GM12878 (cell line): ENCODE results near the gene CYP2A6. TPM values are rescaled to one million over a fixed set of nuclear protein-coding genes. Genes with fewer than 3 reads are reported as not detected.

ENCODE experiments used
- ATAC-seq: fragments of 200-7000 bp; cut with Tn5 transposase; 3 replicates; pipeline ENCODE4 v1.9.1; 2020; ENCODE audit warnings: mild to moderate bottlenecking, moderate library complexity
- BruUV-seq: library from RNA; stranded (reverse); fragments of 400-500 nt; replicated peaks from 2 replicates; lab custom pipeline; 2021; lab: Mats Ljungman, UMichigan
- CTCF ChIA-PET: fragments of 300-600 bp; sonication (Branson Sonifier 250); formaldehyde crosslinking; extraction: SDS; loops from one replicate; lab custom pipeline; 2021; ENCODE audit warnings: inconsistent platforms; lab: Yijun Ruan, JAX
- POLR2A ChIA-PET: fragments of 350-600 bp; formaldehyde crosslinking; extraction: SDS; loops from one replicate; lab custom pipeline; 2021; ENCODE audit warnings: inconsistent platforms; lab: Charles Lee
- RAD21 ChIA-PET: fragments of 300-600 bp; sonication (Branson Sonifier 250); formaldehyde crosslinking; loops from one replicate; lab custom pipeline; 2023; ENCODE audit warnings: antibody characterized with exemption; ENCODE audit not compliant: unreplicated experiment; lab: Charles Lee
- SMC1A ChIA-PET: fragments of 300-600 bp; sonication (Branson Sonifier 250); formaldehyde crosslinking; loops from one replicate; lab custom pipeline; 2023; ENCODE audit not compliant: unreplicated experiment, uncharacterized antibody; lab: Charles Lee
- DNase-seq: peaks from one replicate; pipeline ENCODE4 v3.0.0-alpha.2; 2011; ENCODE audit warnings: low read depth, low spot score
- FAIRE-seq: peaks from 3 replicates; lab custom pipeline; 2011; peaks lifted over from hg19 to GRCh38; lab: Jason Lieb, UNC
- H2AFZ ChIP-seq: 2 replicates; pipeline ENCODE4 v1.6.0; 2011; ENCODE audit warnings: low read depth, low read length, control low read depth; ENCODE audit not compliant: control insufficient read depth
- H3K27ac ChIP-seq: 2 replicates; pipeline ENCODE4 v1.5.1; 2011; ENCODE audit warnings: control low read depth; ENCODE audit not compliant: control insufficient read depth, insufficient read depth
- H3K27me3 ChIP-seq, 2 experiments: replicated peaks in 1 of 2; 2 replicates each; pipeline versions ENCODE4 v1.6.0 to v1.6.1; 2011; ENCODE audit warnings: low read length in 1 of 2; ENCODE audit not compliant: control insufficient read depth in 2 of 2, insufficient read depth in 2 of 2
- H3K36me3 ChIP-seq, 2 experiments: 2 replicates each; pipeline ENCODE4 v1.5.1; 2011; ENCODE audit warnings: low read length in 1 of 2; ENCODE audit not compliant: control insufficient read depth in 2 of 2, insufficient read depth in 2 of 2
- H3K4me1 ChIP-seq: 2 replicates; pipeline ENCODE4 v1.6.1; 2011; ENCODE audit warnings: mild to moderate bottlenecking, low read length, moderate library complexity, mixed read lengths; ENCODE audit not compliant: control insufficient read depth, insufficient read depth
- H3K4me2 ChIP-seq: 2 replicates; pipeline ENCODE4 v1.6.0; 2011; ENCODE audit warnings: control low read depth; ENCODE audit not compliant: control insufficient read depth, insufficient read depth
- H3K4me3 ChIP-seq: fragments of 200-600 bp; sonication (generic); 2 replicates; pipeline ENCODE4 v1.5.1; 2016
- H3K79me2 ChIP-seq: 2 replicates; pipeline ENCODE4 v1.6.0; 2011; ENCODE audit warnings: low read length; ENCODE audit not compliant: control insufficient read depth, insufficient read depth
- H3K9ac ChIP-seq: 2 replicates; pipeline ENCODE4 v1.8.0; 2011; ENCODE audit warnings: low read length, control low read depth, mixed read lengths; ENCODE audit not compliant: control insufficient read depth, insufficient read depth
- H3K9me3 ChIP-seq: replicated peaks from 3 replicates; pipeline ENCODE4 v1.5.1; 2011; ENCODE audit warnings: mild to moderate bottlenecking, low read length; ENCODE audit not compliant: control insufficient read depth, insufficient read depth
- H4K20me1 ChIP-seq: 2 replicates; pipeline ENCODE4 v1.6.0; 2011; ENCODE audit not compliant: control insufficient read depth, insufficient read depth
- CHD4 ChIP-seq: fragments of 200-600 bp; sonication (generic); IDR thresholded peaks from 2 replicates; pipeline ENCODE4 v1.6.1; 2016; ENCODE audit warnings: mild to moderate bottlenecking
- EP300 ChIP-seq, 2 experiments: fragments of 150-350 bp in 1 of 2; IDR thresholded peaks; 2 replicates each; pipeline ENCODE4 v1.6.1; 2011 to 2012; ENCODE audit warnings: low read depth in 2 of 2, low read length in 2 of 2, borderline replicate concordance in 1 of 2, improper control_type of control experiment in 1 of 2, inconsistent platforms in 1 of 2; ENCODE audit not compliant: control insufficient read depth in 1 of 2
- FOXM1 ChIP-seq: IDR thresholded peaks from 2 replicates; pipeline ENCODE4 v1.6.1; 2012; ENCODE audit warnings: low read depth, mild to moderate bottlenecking, inconsistent platforms, low read length, moderate library complexity
- HDGF ChIP-seq: fragments of 450-650 bp; IDR thresholded peaks from 2 replicates; pipeline ENCODE4 v1.6.1; 2016; ENCODE audit warnings: antibody characterized with exemption
- IKZF1 ChIP-seq: fragments of 450-650 bp; conservative IDR thresholded peaks from 2 replicates; pipeline ENCODE4 v1.6.1; 2017; ENCODE audit warnings: antibody characterized with exemption, mild to moderate bottlenecking
- NBN ChIP-seq: fragments of 450-650 bp; IDR thresholded peaks from 2 replicates; pipeline ENCODE4 v1.6.1; 2016
- NR2C2 ChIP-seq: IDR thresholded peaks from 2 replicates; pipeline ENCODE4 v1.6.1; 2011; ENCODE audit warnings: borderline replicate concordance, low read depth; ENCODE audit not compliant: control insufficient read depth, insufficient read length
- POLR2AphosphoS5 ChIP-seq: IDR thresholded peaks from 2 replicates; pipeline ENCODE4 v1.6.1; 2011; ENCODE audit warnings: mild to moderate bottlenecking, low read length, inconsistent platforms
- RUNX3 ChIP-seq: IDR thresholded peaks from 2 replicates; pipeline ENCODE4 v1.6.1; 2012; ENCODE audit warnings: low read length, inconsistent platforms
- WRNIP1 ChIP-seq: IDR thresholded peaks from 2 replicates; pipeline ENCODE4 v1.6.1; 2011; ENCODE audit warnings: low read depth, low read length, improper control_type of control experiment, borderline replicate concordance
- WGBS: methylation state at CpG from one replicate; pipeline ENCODE4 v1.1.6; 2016; ENCODE audit warnings: low lambda C conversion rate; ENCODE audit not compliant: insufficient replicate concordance, insufficient coverage; ENCODE audit errors: missing lambda C conversion rate; 5-methylcytosine and 5-hydroxymethylcytosine counted together
- in situ Hi-C: fragments of 300-500 bp; cut with MboI; formaldehyde crosslinking; loops from 9 replicates; pipeline ENCODE4 v1.14.3; 2018; ENCODE audit warnings: mixed read lengths
- intact Hi-C: fragments of 100-400 bp; cut with micrococcal nuclease; formaldehyde crosslinking; loops from one replicate; pipeline ENCODE4 v1.14.2; 2022; ENCODE audit not compliant: unreplicated experiment
- polyA plus RNA-seq, 11 experiments: library from polyadenylated mRNA; depleted of rRNA in 4 of 11; unstranded in 6 of 11; stranded (reverse) in 5 of 11; fragments of >200 nt; fragmentation: Nextera tagmentation in 4 of 11; fragmentation: Illumina TruSeq in 1 of 11; extraction: Ambion mirVana in 4 of 11; extraction: Trizol in 1 of 11; gene quantifications; 1 replicate in 1 of 11; 2 replicates in 10 of 11; pipeline versions ENCODE4 v1.2.1 to v1.2.3, GENCODE V29; 2011 to 2016; ENCODE audit warnings: inconsistent platforms in 2 of 11, missing spikeins in 2 of 11, low read depth in 1 of 11
- total RNA-seq, 4 experiments: library from RNA; depleted of rRNA in 3 of 4; stranded (reverse); fragments of >200 nt in 3 of 4; fragmentation: Illumina TruSeq in 1 of 4; extraction: Trizol in 1 of 4; gene quantifications; 2 replicates each; pipeline versions ENCODE4 v1.2.1 to v1.2.3, GENCODE V29; 2013 to 2021
- TF ChIP-seq, protein P1 (sequence below): IDR thresholded peaks from 2 replicates; pipeline ENCODE4 v1.6.1; 2012; ENCODE audit warnings: mild to moderate bottlenecking, low read depth, low read length
- TF ChIP-seq, protein P2 (sequence below): fragments of 450-650 bp; IDR thresholded peaks from 2 replicates; pipeline ENCODE4 v1.6.1; 2016; ENCODE audit warnings: mild to moderate bottlenecking, moderate library complexity, borderline replicate concordance
- TF ChIP-seq, protein P3 (sequence below): IDR thresholded peaks from 2 replicates; pipeline ENCODE4 v1.6.1; 2011; ENCODE audit warnings: borderline replicate concordance, low read depth, mild to moderate bottlenecking, moderate library complexity, mixed read lengths, low read length; ENCODE audit not compliant: insufficient read depth; ENCODE audit errors: extremely low read length

The CYP2A6 gene
- total and polyA plus RNA-seq, 10 of the 15 experiments (the other 5 are each of a cell fraction or from before 2014, with no cell fraction given), result 0.97 TPM; not detected in 9

DNA sequence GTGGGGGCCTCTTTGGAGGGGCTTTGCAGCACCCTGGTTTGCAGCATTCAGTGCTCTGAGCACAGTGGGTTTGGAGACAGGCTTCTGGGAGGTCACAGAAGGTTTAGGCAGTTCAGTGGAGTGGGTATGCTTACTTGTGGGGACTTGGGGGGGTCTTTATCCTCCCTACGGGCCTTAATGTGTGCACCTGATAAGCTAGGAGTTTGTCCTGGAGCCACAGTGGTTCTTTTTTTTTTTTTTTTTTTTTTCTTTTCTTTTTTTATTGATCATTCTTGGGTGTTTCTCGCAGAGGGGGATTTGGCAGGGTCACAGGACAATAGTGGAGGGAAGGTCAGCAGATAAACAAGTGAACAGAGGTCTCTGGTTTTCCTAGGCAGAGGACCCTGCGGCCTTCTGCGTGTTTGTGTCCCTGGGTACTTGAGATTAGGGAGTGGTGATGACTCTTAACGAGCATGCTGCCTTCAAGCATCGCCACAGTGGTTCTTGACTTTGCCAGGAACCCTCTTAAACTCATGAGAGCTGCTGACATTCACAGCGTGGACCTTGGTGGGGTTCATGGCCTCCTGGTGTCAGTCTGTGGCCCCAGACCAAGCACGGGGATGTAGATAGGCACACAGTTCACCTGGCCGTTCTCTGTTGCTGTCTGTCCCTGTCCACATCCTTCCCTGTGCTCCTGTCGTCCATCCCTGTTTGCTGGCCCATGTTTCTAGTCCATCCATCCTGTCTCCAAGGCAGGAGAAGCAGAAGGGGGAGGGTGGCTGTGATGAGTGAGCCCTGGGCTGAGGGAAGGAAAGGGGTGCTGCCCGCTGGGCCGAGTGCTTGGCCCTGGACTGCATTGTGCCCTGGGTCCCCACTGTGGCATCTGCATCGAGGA, 48.6 kb downstream of the CYP2A6 start:
- H3K9ac ChIP-seq, result peak overlapping the region; percentile 67
- peaks cover 57% of the 10 kb centered on the region for H3K4me1 ChIP-seq
- peaks cover 7 to 13% of the 10 kb centered on the region in 2 experiments; a peak in 3 of 4 replicates for H3K36me3 ChIP-seq
- ChIA-PET POLR2A (interaction anchor here (0.6 to 2.7 kb wide), 4 partner anchors 7 to 49 kb away, joined by 3 to 18 read pairs (median 4); no protein-coding TSS in a partner anchor), CTCF (interaction anchor here (0.5 to 1.3 kb wide), 2 partner anchors 9 to 81 kb away, joined by 3 read pairs; no protein-coding TSS in a partner anchor), RAD21 (interaction anchor here (1.3 to 3.2 kb wide), 6 partner anchors 23 to 51 kb away, joined by 3 to 18 read pairs (median 9); partner anchors contain the start of genes ACTMAP, RAB4B and SNRPA), SMC1A (interaction anchor here (3.6 kb wide), 1 partner anchor 23 kb away, joined by 18 read pairs; the partner anchor contains the start of gene RAB4B)
- in situ Hi-C loops, result no loop called here
- ATAC-seq (no peak), FAIRE-seq (no peak), DNase-seq (no peak)
- peak overlapping the region; percentile 91 for H3K4me2 ChIP-seq
- no peaks in the 10 kb centered on the region for H3K9me3 ChIP-seq
- H3K27me3 ChIP-seq, result no peaks in the 10 kb centered on the region
- intact Hi-C loops, result no loop called here
- peak overlapping the region; percentile 84 for H3K27ac ChIP-seq
- peaks cover 57% of the 10 kb centered on the region for H3K79me2 ChIP-seq
- peak overlapping the region; percentile 98; the same call in 1 of the 2 replicates for H3K4me3 ChIP-seq
- H2AFZ ChIP-seq, result no peak overlapping the region
- peaks cover 15% of the 10 kb centered on the region for H4K20me1 ChIP-seq
- TSS peak; percentile 82 for BruUV-seq
- WGBS, result 49% methylated on average over 12 of the region's 13 CpGs
- TF ChIP-seq NBN (no peak), FOXM1 (no peak), CHD4 (no peak), RUNX3 (no peak), HDGF (0 out of 2 replicates have a peak, but pooled peaks have one; percentile 68), IKZF1 (0 out of 2 replicates have a peak, but pooled peaks have one; percentile 9), WRNIP1 (no peak), NR2C2 (no peak), EP300 (IDR thresholded peaks at IDR 0.05; ENCODE audit: borderline replicate concordance in 1 of 2, control insufficient read depth in 1 of 2, low read depth in 2 of 2, low read length in 2 of 2) (no peak), POLR2AphosphoS5 (peak; percentile 15; the same call in 1 of the 2 replicates)
- TF ChIP-seq, protein P1, sequence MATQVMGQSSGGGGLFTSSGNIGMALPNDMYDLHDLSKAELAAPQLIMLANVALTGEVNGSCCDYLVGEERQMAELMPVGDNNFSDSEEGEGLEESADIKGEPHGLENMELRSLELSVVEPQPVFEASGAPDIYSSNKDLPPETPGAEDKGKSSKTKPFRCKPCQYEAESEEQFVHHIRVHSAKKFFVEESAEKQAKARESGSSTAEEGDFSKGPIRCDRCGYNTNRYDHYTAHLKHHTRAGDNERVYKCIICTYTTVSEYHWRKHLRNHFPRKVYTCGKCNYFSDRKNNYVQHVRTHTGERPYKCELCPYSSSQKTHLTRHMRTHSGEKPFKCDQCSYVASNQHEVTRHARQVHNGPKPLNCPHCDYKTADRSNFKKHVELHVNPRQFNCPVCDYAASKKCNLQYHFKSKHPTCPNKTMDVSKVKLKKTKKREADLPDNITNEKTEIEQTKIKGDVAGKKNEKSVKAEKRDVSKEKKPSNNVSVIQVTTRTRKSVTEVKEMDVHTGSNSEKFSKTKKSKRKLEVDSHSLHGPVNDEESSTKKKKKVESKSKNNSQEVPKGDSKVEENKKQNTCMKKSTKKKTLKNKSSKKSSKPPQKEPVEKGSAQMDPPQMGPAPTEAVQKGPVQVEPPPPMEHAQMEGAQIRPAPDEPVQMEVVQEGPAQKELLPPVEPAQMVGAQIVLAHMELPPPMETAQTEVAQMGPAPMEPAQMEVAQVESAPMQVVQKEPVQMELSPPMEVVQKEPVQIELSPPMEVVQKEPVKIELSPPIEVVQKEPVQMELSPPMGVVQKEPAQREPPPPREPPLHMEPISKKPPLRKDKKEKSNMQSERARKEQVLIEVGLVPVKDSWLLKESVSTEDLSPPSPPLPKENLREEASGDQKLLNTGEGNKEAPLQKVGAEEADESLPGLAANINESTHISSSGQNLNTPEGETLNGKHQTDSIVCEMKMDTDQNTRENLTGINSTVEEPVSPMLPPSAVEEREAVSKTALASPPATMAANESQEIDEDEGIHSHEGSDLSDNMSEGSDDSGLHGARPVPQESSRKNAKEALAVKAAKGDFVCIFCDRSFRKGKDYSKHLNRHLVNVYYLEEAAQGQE, result no peak
- TF ChIP-seq, protein P2, sequence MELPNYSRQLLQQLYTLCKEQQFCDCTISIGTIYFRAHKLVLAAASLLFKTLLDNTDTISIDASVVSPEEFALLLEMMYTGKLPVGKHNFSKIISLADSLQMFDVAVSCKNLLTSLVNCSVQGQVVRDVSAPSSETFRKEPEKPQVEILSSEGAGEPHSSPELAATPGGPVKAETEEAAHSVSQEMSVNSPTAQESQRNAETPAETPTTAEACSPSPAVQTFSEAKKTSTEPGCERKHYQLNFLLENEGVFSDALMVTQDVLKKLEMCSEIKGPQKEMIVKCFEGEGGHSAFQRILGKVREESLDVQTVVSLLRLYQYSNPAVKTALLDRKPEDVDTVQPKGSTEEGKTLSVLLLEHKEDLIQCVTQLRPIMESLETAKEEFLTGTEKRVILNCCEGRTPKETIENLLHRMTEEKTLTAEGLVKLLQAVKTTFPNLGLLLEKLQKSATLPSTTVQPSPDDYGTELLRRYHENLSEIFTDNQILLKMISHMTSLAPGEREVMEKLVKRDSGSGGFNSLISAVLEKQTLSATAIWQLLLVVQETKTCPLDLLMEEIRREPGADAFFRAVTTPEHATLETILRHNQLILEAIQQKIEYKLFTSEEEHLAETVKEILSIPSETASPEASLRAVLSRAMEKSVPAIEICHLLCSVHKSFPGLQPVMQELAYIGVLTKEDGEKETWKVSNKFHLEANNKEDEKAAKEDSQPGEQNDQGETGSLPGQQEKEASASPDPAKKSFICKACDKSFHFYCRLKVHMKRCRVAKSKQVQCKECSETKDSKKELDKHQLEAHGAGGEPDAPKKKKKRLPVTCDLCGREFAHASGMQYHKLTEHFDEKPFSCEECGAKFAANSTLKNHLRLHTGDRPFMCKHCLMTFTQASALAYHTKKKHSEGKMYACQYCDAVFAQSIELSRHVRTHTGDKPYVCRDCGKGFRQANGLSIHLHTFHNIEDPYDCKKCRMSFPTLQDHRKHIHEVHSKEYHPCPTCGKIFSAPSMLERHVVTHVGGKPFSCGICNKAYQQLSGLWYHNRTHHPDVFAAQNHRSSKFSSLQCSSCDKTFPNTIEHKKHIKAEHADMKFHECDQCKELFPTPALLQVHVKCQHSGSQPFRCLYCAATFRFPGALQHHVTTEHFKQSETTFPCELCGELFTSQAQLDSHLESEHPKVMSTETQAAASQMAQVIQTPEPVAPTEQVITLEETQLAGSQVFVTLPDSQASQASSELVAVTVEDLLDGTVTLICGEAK, result peak; percentile 25; the same call in 1 of the 2 replicates
- TF ChIP-seq, protein P3, sequence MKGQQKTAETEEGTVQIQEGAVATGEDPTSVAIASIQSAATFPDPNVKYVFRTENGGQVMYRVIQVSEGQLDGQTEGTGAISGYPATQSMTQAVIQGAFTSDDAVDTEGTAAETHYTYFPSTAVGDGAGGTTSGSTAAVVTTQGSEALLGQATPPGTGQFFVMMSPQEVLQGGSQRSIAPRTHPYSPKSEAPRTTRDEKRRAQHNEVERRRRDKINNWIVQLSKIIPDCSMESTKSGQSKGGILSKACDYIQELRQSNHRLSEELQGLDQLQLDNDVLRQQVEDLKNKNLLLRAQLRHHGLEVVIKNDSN, result no peak
